GM19239 (cell line): ENCODE measurements around the gene AGAP1.
"Not testable (repeated sequence)": the region's sequence is repeated elsewhere in the genome, so short reads cannot be mapped to it uniquely, and the experiment has no call there.

Source experiments
- DNase-seq: peaks from one replicate; pipeline ENCODE4 v3.0.0; 2011; ENCODE audit warnings: low spot score; ENCODE audit not compliant: insufficient read length
- FAIRE-seq: peaks from 2 replicates; lab custom pipeline; 2011; peaks lifted over from hg19 to GRCh38; lab: Jason Lieb, UNC

Gene AGAP1

DNA sequence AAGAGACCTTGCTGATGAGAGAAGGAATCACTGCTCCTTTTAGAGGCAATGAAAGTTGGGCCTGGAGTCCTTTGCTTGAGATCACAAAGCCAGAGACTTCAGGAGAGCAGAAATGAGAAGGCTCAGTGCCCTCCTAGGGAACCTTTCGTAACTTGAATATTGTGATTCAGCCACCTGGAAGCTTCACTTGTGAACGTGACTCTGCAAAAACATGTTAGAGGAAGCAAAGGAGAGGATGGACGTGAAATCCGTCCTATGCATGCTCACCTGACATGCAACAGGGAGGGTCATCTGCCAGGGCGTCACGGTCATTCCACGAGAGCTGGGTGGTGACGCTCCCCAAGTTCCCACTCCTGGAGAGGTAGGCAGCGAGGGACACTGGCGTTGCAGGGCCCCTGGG is 243.6 kb downstream of the AGAP1 start:
- DNase-seq (no peak), FAIRE-seq (no peak)

DNA sequence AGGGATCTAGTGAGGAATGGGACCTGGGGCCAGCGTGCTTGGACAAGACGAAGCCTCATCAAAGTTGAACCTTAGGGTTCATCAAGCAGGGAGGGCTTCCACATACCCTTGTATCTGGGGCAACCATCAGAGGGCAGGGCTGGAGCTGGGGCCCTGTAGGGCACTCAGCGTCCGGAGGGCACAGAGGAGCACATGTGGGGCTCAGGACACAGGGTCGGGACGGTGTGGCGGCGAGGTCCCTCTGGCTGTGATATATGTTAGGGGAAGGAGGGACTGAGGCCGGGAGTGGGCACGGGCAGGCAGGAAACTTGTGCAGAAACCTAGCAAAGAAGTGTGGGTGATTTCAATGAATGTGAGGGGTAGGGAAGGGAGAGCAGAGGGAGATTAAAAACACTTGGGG is 244.0 kb downstream of the AGAP1 start:
- DNase-seq: no peak

DNA sequence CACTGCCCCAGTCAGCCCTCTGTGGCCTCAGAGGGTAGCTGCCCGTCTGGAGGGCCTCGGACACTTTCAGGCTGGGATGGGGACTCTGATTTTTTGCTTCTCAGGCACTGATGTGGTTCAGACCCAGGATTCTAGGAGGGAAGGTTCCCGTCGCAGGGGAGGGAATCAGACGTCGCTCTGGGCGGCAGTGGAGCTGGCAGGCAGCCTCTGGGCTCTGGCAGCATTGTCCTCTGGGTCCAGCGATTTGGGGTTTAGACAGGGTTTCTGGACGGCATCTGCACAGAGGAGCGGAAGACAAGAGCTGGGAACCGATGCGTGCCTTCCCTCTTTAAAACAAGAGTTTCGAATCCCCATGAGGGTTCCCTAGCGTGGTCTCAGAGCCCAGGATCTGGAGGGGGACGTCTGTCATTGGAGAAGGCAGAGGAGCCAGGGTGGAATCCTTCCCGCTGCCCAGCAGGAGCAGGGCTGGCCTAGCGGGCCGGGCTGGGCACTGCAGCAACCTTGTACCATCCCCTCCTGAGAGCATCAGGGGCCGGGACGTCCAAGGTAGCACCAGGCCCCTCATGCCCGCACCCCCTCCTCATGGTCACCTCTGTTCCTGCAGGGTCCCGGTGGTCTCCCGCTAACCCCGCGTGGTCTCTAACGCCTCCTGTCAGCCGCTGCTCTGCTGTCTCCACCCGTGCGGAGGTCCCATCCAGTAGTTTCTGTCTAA is 246.0 kb downstream of the AGAP1 start:
- no peak for FAIRE-seq
- DNase-seq: no peak

More for the DNA sequence above, 244.0 kb downstream of the AGAP1 start:
- FAIRE-seq: no peak

DNA sequence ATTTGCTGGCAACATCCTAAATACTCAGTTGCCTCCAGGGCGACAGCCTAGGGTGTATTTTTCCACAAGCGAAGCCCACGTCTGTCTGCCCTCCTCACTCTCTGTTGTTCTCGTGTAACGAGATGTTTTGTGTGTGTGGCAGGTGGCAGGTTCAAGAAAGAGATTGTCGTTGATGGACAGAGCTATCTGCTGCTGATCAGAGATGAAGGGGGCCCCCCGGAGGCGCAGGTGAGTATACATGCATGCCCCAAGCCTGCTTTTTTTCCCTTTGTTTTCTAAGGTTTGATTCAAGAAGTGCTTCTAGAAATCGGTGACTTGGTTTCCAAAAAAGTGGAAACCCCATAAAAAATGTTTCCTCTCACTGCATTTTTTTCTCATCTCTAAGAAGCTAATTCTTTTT is 247.0 kb downstream of the AGAP1 start:
- FAIRE-seq (no peak), DNase-seq (no peak)

DNA sequence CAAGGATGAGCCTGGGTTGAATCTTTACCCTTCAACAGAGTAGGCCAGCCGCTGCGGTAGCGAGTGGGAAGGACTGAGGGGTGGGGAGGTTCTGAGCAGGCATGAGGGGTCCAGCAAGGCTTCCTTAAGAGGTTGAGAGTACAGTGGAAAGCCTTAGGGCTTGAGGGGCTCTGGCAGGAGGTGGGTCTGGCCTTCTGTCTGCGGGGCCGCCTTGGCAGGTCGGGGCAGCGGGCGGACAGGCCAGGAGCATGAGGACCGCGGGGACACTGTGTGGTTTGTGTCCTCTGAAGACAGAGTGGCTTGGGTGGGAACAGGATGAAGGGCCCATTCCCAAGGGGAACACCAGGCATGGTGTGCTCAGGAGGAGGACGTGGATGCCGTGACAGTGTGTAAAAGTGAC is 250.3 kb downstream of the AGAP1 start:
- FAIRE-seq (no peak), DNase-seq (no peak)

DNA sequence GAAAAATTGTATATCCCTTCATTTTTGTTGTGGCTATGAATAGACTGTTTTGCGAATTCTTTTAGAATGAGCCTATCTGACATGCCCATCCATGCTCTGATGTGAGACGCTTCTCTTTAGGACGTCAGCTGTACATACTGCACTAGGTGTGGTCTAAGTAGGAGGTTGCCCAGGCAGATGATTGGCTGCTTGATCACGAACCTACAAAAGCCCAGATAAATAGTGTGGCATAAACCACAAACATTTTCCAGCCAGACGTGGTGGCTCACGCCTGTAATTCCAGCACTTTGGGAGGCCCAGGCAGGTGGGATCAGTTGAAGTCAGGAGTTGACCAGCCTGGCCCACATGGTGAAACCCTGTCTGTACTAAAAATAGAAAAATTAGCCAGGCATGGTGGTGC is 251.8 kb downstream of the AGAP1 start:
- no peak for DNase-seq
- FAIRE-seq: no peak

DNA sequence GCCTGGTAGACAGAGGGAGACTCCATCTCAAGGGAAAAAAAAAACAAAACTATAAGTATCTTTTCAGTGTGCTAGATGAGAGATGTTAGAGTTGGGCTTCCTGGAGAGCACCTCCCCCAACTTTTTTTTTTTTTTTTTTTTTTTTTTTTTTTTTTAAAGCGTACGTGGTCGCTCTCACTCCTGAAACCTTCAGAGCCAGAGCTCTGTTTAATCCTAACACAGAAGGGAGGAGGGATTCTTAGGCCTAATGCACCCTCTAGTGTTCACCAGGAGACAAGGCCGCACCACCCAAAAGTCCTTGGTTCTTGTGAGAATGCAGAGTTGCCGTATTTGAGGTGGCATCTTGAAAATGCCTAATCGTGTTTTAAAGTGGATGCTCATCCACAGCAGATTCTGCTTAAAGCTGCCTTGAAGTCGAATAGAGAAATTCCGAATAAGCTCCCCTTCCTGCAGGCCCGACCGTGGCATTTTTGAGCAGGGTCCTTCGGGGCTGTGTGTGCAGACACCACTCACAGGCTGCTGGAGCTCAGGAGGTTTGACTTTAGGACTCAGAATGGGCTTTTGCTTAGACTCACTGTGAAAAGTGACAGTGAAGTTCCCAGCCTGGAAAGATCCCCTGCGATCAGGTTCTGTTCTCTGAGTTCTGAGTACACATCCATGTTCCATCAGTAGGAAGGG is 252.6 kb downstream of the AGAP1 start:
- DNase-seq (peak; percentile 56), FAIRE-seq (peak; percentile 37)

DNA sequence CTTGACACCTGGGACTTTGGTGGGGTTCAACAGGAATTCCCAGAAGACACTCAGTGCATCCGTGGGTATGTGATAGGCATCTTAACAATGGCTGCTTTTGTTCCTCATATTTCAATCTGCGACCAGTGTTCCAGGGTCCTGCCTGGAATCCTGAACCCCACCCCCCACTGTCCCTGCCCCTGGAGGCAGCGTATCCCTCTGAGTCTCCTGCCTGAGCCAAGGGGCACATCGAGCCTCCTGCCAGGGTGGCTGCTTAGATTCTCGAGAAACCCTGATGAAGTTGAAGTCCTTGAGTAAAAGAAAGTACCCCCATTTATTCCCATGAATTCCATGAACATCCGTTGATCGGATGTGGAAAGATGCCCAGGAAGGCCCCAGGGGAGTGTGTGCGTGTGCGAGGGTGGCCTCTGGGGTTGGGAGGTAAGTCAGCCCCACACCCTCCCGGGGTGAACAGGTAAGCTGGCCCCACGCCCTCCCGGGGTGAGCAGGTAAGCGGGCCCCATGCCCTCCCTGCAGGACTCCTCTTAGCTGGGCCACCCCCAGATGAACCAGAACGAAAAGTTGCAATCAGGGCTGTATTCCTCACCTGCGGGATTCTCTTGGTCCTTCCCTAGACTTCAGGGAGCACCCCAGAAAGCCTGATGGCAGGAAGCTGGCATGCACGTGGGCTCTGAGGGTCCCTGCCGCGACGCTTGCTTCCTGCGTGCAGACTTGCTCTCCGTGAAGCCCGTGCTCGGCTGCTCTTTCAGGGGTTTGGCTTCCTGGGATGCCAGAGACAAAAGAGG is 253.3 kb downstream of the AGAP1 start:
- no peak for FAIRE-seq
- DNase-seq: no peak

DNA sequence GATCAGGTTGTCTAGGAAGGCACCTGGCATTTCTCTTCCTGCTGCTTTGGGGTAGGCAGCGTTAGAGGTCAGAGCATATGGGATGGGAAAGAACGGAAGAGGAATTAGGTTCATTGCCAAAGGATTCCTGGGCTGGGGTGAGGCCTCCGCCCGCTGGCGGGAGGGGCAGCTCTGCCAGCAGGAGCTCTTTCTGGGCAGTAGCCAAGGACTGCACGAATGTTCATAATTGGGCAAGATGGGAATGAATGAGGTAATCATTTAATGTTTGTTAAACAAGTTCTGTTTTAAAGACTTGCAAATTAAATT is 253.9 kb downstream of the AGAP1 start:
- no peak for DNase-seq
- FAIRE-seq: no peak

DNA sequence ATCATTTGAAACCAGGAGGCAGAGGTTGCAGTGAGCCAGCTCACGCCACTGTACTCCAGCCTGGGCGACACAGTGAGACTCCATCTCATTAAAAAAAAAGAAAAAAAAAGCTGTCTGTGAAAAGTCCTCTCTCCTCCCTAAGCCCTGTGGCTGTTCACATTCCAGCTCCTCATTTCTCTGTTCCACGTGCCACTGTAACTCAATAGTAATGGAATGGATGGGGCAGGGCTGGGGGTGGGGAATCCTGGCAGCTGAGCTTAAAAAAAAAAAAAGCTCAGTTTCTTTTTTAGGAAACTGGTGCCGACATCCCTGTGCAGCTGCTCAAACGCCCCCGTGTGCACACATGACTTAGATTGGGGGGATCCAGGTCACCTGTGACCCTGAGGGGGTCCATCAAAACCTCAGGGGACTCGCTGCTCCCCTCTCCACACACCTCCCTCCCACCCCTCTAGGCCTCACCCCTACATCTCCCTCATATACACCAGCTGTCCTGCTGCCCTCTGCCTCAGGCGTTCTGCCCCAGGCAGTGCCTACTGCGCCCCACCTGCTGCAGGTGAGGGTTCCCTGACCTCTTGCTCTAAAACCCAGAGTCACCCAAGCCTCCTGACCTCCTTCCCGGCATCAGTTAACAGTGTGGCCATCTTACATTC is 255.4 kb downstream of the AGAP1 start:
- DNase-seq (no peak), FAIRE-seq (no peak)

DNA sequence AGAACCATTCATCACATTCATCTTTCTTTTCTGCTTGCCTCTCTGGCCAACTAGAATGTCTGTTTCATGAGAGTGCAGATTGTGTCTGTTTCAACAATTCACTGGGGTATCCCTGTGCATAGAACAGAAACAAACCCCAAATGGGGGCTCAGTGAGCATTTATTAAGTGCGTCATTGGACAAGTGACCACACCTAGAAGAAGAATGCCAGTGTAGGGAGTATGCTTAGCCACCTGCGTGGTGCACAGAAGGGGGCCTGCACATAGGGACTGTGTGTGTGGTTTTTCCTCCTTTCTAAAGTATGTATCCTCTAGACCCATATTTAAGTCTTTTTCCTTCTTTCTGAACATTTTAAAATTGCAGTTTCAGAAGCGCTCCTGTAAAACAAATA is 255.9 kb downstream of the AGAP1 start:
- FAIRE-seq: no peak
- DNase-seq: no peak

DNA sequence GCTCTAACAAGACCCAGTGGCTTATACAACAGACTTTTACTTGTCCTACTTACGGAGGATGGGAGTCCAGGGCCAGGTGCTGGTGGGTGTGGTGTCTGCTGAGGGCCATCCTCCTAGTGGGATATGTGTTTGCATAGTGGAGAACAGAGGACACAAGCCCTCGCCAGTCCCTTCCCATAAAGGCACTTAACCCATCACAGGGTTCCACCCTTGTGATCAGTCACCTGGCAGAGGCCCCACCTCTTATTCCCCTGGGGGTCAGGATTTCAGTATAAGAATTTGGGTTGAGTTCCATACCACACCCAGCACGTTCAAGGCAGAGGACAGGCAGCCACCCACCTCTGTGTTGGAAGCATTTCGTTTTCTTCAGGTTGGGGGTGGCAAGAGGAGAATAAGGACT is 259.0 kb downstream of the AGAP1 start:
- FAIRE-seq (no peak), DNase-seq (no peak)

DNA sequence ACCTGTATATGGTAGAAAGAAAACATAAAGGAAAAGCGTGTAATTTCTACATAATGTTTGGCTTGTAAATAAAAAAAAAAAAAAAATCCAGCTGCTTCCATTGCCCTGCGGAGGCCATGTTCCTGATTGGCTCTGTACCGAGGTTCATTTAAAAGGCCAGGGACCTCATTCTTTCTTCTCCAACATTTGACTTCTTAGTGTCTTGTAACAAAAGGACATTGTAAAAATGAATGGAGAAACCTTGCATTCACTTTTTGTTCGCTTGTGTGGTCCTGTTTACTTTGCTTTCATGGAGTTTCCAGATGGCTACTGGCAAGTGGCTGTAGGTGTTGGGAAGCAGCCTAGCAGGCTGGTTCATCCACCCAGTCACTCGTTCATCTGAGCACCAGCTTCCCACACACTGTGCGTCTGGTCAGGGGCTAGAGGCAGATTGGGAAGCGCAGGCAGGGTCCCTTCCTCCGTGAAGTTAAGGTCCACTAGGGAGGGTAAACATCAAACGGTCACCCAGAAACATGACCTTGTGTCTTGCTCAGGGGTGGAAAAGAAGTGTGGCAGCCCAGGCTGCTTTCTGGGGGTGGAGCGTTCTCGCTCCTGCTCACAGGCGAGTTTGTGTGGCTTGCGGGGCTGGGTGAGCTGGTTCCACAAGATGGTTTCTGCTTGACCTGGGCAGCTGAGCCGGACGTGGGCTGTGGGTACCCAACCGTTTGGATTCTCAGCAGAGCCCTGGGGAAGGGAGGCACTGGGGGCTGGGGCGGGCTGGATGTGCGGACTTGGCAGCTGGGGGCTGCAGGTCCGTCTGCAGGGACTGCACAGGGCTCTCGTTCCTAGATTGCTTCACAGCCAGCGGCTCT is 260.7 kb downstream of the AGAP1 start:
- FAIRE-seq: no peak
- no peak for DNase-seq

DNA sequence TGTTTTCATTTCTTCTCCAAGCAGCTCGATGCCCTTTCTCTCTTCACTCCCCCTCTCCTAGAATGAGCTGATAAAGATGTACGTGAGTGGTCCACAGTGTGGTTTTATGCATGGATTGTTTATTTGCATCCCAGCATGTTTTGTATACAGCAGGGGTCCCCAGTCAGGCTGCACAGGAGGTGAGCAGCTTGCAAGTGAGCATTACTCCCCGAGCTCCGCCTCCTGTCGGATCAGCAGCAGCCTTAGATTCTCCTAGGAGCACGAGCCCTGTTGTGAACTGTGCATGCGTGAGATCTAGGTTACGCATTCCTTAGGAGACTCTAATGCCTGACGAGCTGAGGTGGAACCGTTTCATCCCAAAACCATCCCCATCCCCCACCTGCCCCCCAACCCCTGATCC is 262.6 kb downstream of the AGAP1 start:
- no peak for FAIRE-seq
- DNase-seq: no peak

DNA sequence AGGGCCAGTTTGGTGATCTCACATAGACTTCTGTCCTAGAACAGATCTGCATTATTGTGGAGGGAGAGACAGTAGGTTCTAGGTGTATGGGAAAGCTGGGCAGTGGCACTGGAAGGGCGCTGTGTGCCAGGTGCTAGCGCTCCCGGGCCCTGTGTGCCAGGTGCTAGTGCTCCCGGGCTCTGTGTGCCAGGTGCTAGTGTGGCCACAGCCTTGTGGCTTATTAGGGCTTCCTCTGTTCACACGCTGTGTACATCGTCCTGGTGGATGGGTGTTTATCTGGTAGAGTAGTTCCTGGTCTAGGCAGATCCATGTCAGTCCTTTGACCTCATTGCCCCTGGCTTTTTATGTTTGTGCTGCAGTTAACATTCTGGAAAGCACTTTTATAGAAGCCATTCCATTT is 263.4 kb downstream of the AGAP1 start:
- DNase-seq (no peak), FAIRE-seq (no peak)

DNA sequence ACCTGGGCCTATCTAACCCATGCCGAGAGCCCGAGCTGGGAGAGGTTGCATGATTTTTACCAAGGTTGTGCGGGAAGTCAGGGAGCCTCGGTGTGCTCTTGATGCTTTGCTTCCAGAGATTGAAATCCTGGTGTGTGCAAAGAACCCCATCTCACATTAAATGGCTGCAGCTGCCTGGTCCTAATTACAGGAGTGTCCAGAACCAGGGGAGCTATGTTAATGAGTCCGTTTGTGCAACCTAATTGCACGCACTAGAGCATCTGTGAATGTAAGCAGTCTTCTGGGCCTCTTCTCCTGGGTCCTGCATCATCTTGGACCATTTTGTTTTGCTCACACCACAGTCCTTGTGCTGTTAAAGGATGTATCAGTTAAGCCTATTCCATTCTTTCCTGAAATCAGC is 263.8 kb downstream of the AGAP1 start:
- DNase-seq (no peak), FAIRE-seq (no peak)

DNA sequence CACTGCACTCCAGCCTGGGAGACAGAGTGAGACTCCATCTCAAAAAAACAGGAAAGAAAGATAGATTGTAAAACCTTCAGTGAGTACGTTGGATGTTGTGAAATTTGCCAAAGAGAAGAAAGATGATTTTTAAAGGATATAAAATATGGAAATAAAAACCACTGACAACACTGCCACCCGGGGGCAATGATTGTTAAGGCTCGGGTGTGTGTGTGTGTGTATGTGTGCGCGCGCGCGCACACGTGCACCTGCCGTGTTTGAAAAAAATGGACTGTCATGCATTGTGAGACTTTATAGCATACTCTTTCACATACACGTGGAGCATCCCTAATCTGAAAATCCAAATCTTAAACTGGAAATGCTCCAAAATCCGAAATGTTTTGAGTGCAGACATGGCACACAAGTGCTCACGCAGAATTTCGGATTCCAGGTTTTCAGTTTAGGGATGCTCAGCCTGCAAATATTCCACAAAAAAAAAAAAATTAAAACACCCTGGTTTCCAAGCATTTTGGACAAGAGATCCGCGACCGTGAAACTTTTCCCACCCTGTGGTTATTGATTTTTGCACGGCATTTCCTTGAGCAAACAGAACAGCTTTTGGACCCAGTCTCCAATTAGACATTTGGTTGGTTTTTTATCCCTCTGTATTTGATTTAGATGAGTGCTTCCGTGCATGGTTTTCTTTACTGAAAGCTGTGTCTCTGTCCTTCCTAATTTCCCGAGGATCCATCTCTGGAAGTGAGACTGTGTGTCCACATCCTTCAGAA is 269.2 kb downstream of the AGAP1 start:
- FAIRE-seq (no peak), DNase-seq (no peak)

DNA sequence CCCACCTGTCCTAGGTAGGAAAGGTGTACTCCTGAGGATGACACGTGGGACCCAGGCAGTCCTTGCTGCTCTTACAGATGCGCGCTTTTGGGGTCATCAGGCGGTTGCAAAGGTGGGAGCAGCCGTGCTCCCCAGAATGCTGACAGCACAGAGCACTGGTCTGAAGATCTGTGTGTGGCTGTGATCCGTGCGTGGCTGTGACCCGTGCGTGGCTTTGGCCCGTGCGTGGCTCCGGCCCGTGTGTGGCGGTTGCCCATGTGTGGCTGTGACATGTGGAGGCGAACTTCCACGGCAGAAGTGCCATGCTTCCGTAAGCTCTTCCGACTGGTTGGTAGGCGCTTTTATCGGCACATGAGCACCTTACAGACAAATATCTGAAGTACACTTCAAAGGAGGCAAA is 270.0 kb downstream of the AGAP1 start:
- no peak for DNase-seq
- no peak for FAIRE-seq

DNA sequence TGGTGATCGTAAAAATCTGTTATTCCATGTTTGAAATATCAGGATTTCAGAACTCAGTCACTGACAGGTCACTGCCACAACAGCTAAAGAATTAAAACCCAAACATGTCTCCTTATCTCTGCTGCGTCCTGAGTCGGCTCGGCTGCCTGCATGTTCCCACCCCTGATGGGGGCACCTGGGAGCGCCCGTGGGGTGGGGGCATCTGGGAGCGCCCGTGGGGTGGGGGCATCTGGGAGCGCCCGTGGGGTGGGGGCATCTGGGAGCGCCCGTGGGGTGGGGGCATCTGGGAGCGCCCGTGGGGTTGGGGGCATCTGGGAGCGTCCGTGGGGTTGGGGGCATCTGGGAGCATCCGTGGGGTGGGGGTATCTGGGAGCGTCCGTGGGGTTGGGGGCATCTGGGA is 270.6 kb downstream of the AGAP1 start:
- FAIRE-seq, DNase-seq: not testable (repeated sequence)
